NCI-H748 (cell line): Measurements from ENCODE around the gene STX12.
A peak's percentile ranks its signal among the peaks of the same experiment; 100 is the strongest.

Source experiments
- DNase-seq: peaks from one replicate; lab custom pipeline; 2025; ENCODE audit not compliant: unreplicated experiment; lab: John Stamatoyannopoulos, UW

STX12 gene

DNA sequence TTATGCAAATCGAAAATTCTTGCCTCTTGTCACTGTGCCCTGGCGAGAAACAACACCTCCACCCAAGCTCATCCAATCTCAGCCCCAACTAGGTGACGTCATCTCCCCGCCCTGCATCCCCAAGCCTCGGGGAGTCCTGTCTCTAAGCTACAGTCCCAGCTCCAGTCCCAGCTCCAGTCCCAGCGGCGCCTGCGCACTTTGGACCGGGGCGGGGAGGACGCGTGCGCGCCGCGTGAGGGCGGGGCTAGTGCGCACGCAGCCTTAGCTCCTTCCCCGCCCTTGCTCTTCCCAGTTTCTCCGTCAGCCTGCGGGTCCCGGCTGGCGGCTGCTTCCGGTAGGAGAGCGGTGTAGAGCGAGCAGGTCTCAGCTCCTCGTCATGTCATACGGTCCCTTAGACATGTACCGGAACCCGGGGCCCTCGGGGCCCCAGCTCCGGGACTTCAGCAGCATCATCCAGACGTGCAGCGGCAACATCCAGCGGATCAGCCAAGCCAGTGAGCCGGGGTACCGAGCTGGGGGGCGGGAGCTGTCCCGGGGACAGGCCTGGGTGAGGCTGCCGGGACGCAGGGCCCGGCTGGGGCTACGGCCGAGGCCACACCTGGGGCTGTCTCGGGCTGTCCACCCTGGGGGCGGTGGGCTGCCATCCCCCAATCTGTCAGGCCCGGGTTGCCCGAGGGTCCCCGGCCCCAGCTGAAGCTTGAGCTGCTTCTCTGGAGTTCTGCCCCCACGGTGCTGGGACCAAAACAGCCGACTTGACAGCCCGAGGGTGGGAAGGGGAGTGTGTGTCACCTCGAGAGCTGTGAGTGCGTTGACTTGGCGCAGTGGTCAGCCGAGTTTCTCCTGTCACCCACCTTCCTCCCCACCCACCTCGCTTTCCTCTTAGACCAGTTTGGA lies at the start of gene STX12:
Gene STX12 (plus strand): TSS at position 288 of the 894 bp plus-strand sequence. CDS start 89 bp downstream, at position 377.
- DNase-seq: peak; percentile 96

- peak; percentile 84 for DNase-seq
These were observed 48.1 kb upstream of the STX12 start for GRCh38 chr1:27724961-27725373.

DNA sequence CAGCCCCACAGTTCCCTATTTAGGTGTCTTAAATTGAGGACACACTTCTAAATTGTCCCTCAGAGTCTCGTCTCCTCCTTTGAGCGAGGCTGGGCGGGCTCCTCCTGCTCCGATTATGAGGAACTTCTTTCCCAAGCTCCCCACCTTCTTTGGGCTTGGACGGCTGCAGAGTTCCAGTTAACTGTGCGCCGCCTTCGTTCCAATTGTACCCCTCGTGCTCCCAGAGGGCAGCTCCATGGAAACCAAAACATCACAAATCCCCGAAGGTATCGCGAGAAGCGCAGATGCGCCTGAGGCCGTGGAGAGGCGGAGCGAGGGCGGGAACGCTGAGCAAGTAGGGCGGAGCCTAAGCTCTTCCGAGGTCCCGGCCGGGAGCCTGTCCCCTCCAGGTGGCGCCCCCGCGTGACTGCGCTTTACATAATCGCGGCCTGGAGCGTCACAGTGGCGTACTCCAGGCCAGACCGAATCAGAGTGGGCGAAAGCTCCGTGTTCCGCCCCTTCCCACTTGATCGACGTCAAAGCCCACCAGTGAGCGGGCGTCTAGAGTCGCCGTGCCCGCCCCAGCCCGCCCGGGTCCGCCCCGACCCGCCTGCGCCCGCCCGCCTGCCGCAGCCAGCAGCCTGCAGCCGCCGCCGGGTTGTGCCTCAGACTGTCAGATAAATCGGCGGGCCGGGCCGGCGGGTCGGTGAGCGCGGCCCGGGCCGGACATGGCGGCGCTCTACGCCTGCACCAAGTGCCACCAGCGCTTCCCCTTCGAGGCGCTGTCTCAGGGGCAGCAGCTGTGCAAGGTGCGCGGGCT lies 47.4 kb upstream of the STX12 start, which contains the start of gene FAM76A:
Gene FAM76A (plus strand): TSS at position 588 of the 799 bp plus-strand sequence. CDS start 120 bp downstream, at position 708.
- peak; percentile 98 for DNase-seq

DNA sequence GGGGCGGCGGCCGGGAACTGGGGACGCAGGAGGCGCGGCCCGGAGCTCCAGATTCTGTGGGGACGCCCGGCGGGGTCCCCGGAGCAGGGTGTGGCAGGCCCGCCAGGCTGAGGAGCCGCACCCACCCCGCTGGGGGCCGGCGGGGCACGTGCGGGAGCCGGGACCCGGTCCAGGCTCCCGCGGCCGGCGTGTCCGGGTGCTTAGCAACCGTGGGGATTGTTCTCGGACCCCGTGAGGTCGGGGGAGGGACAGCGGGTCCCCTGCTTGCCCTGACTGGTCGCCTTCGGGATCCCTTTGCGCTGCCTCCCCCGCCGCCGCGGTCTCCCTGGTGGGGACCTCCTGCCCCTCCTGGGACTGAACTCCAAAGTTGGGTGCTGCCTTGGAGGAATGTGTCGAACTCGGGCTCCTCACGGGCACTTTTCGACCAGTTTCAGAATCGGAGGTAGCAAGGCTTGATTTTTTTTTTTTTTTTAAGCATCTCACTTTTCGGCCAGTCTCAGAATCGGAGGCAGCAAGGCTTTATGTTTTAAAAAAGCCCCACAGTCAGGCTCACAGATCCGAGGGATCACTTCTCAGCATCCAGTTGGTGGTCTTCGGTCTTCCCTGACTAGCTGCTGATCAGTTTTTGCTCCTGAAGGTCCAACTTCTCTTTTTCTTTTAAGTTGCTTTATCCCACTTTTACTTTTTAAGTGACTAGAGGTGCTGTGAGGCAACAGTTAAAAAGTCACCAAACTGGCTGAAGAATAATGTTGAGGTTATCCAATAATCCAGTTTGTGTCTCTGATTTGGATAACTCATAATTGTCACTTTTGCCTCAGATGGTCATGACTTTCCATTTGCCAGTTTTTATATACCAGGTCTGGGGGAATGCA lies 46.6 kb upstream of the STX12 start:
- DNase-seq: peak; percentile 69

GRCh38 chr1:27727126-27727525 lies 45.9 kb upstream of the STX12 start:
- no peak for DNase-seq

DNA sequence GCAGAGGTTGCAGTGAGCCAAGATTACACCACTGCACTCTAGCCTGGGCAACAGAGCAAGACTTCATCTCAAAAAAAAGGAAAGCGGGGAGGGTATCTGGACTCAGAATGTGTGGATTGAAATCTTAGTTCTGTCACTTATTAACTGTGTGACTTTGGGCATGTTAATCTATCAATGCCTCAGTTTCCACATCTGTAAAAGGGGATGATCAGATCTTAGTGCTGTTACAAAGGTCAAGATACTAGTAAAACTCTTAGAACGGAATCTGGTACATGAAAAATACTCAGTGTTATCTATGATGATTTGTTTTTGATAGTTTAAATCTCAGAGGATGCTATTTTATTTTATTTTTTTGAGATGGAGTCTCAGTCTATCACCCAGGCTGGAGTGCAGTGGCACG lies 36.8 kb upstream of the STX12 start:
- DNase-seq: no peak

DNA sequence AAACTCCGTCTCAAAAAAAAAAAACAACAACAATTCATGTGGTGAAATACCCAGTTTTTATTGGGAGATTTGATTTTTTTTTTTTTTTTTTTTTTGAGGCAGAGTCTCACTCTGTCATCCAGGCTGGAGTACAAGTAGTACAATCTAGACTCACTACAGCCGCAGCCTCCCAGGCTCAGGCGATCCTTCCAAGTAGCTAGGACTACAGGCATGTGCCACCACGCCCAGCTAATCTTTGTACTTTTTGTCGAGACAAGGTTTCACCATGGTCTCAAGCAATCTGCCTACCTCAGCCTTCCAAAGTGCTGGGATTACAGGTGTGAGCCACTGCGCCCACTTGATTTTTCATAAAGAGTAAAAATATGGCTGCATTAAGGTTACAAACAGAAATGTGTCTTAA lies 31.9 kb upstream of the STX12 start:
- no peak for DNase-seq

- DNase-seq: no peak
These were observed 28.5 kb upstream of the STX12 start for GRCh38 chr1:27744556-27744955.

DNA sequence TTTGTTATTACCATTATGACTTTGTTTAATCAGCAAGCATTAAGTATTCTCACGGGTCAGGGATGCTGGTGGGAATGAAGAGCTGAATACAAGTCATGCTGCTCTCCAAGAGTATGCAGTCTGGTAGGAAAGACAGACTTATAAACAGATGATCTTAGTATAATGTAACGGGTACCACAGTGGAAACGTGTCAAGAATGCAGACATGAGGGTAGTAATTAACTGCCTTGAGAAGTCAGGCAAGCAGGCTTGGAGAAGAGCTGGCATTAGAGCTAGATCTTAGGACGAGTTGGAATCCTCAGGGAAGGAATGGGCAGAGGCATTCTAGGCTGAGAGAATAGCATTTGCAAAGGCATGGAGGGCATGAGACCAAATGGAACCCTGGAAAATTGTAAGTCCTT lies 27.6 kb upstream of the STX12 start:
- no peak for DNase-seq

DNA sequence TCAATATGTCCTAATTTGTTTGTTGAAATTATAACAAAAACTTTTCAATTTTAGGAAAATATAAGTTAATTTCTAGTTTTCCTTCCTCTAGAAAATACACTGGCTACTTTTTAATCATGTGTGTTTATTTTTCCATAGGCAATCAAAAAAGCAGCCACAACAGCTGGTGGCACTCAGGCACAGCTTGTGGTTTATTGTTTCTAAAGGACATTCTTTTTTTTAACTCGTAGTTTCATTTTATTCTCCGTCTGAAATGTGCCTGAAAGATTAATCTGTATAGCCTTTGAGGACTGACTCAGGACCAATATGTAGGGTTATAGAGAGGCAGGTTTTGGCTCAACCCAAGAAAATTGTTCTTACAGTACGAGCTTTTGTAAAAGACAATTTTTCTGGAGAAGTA lies 20.7 kb upstream of the STX12 start:
- no peak for DNase-seq

- DNase-seq: no peak
These were observed 17.7 kb upstream of the STX12 start for GRCh38 chr1:27755286-27755685.

GRCh38 chr1:27755865-27756264 lies 17.2 kb upstream of the STX12 start:
- DNase-seq: no peak

- DNase-seq: no peak
These were observed 13.8 kb upstream of the STX12 start for GRCh38 chr1:27759236-27759635.

GRCh38 chr1:27760426-27760825 lies 12.6 kb upstream of the STX12 start:
- no peak for DNase-seq

DNA sequence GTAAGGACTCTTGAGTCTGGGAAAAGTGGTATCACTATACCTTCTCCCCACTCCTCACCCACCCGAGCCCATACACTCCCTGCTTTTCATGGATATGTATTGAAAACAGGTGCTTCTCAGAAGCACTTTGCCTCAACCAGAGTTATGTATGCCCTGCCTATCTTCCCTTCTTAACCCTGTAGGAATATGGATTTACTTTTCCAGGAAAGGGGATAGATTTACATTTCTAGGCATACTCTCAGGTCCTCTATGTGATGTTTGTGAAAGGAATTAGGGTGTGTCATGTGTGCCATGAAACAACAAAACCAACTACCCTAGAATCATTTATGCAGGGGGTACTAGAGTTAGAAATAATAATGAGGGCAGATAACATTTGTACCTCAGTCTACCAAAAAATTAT lies 11.0 kb upstream of the STX12 start:
- no peak for DNase-seq

GRCh38 chr1:27763358-27763757 lies 9.7 kb upstream of the STX12 start:
- no peak for DNase-seq

GRCh38 chr1:27770293-27770830 lies 2.7 kb upstream of the STX12 start:
- DNase-seq: no peak

DNA sequence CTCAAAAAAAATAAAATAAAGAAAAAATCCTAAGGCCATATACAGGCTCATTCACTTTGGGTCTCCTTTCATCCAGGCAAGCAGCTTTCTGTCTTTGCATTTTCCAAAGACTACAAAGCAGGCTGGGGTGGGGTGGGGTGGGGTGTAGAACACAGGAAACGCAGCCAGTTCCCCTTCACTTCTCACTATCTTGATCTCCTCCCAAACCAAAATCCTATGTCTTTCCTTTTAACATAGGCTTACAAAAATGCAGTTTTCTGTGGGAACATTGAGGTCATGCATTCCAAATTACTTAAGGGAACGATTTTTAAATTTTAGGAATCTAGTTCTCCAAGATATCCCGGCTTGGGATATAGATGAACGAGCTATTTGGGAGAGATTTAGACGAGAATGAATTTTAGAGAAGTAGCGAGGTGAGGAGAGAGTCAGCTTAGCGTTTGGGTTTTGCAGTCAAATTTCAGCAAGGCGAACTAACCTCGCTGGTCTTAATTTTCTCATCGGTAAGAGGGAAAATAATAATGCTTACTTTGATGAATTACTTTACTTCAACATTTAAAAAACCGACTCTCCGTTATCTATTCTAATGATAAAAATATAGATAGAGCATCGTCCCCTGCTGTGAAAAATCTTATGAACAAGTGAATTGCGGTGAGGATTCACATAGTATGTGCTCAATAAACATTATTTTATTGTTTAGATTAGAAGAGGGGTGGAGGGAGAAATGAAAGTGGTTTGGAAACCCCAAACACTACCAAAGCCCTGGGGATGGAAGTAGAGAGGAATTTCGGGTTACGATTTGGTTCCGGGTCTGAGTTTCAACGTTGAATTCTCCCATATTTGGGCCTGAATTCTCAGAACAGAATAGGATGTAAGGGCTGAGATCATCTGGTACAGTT lies 735 bp upstream of the STX12 start:
- no peak for DNase-seq

DNA sequence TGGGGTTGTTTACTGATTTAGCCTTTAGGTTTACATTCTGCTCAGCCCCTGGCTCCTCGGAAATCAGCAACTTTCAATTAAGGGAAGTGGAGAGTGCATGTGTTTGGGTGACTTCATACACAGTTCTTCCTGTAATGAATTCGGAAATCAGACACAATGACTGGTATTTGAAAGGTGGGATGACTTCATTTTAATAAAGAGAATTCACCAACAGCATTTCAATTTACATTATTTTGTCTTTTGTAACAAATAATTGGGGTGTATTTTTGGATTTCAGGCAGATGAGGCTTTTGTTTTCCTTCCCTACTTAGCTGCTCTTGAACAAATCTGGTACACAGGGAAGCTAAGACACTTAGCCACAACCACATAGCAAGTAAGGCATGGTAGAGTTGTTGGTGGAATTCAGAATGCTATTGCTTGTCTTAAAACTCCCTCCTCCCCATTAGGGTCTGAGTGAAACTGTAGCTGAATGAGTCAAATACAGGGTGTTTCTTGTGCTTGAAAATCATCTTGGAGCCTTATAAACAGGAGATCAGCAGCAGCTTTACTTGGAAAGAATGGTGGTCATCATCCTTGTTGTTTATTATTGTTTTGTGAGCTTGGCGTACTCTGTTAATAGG lies 917 bp downstream of the STX12 start:
- DNase-seq: no peak
